NCI-H82 treated with DMSO at 0.1 percent for 48 hours (cell line): ENCODE measurements around the gene PLS1.
"Not testable (repeated sequence)": the region's sequence is repeated elsewhere in the genome, so short reads cannot be mapped to it uniquely, and the experiment has no call there.

ENCODE experiments used
- DNase-seq: peaks from one replicate; lab custom pipeline; 2025; ENCODE audit not compliant: unreplicated experiment; lab: John Stamatoyannopoulos, UW

Gene PLS1

GRCh38 chr3:142752605-142753004 is 156.4 kb downstream of the PLS1 start:
- DNase-seq, result not testable (repeated sequence)

- DNase-seq, result no peak
Measured at GRCh38 chr3:142754494-142754893, 158.3 kb downstream of the PLS1 start.
